GM21786 (cell line): ENCODE results near the gene PHLPP2.
"Not testable (repeated sequence)": the region's sequence is repeated elsewhere in the genome, so short reads cannot be mapped to it uniquely, and the experiment has no call there.

Source experiments
- ATAC-seq: cut with Tn5 transposase; IDR thresholded peaks from one replicate; pipeline ENCODE4 v1.9.1; 2021; ENCODE audit not compliant: unreplicated experiment

Gene PHLPP2

GRCh38 chr16:71625113-71625850, 99.2 kb downstream of the PHLPP2 start:
- ATAC-seq, result no peak

GRCh38 chr16:71623597-71623996, 100.9 kb downstream of the PHLPP2 start:
- ATAC-seq, result peak; percentile 52

GRCh38 chr16:71622088-71622487, 102.4 kb downstream of the PHLPP2 start:
- no peak for ATAC-seq

- no peak for ATAC-seq
Observed at GRCh38 chr16:71618429-71618828, 106.1 kb downstream of the PHLPP2 start.

- not testable (repeated sequence) for ATAC-seq
Observed at GRCh38 chr16:71614956-71615355, 109.5 kb downstream of the PHLPP2 start.

- ATAC-seq, result no peak
Observed at GRCh38 chr16:71610936-71611871, 113.3 kb downstream of the PHLPP2 start.

GRCh38 chr16:71610447-71610846, 114.1 kb downstream of the PHLPP2 start:
- no peak for ATAC-seq

GRCh38 chr16:71609066-71609465, 115.4 kb downstream of the PHLPP2 start:
- no peak for ATAC-seq

GRCh38 chr16:71600822-71601221, 123.7 kb downstream of the PHLPP2 start:
- ATAC-seq, result no peak

- not testable (repeated sequence) for ATAC-seq
Observed at GRCh38 chr16:71598426-71598825, 126.1 kb downstream of the PHLPP2 start.

- ATAC-seq, result not testable (repeated sequence)
Observed at GRCh38 chr16:71595340-71595826, 129.1 kb downstream of the PHLPP2 start.
